Cardiac fibroblast (primary cell): ENCODE measurements around the gene COL13A1.

Source experiments
- DNase-seq, 2 donors: peaks; one replicate each; pipeline versions ENCODE4 v3.0.0 to v3.0.0-alpha.2; 2010; ENCODE audit warnings: low read depth in 2 of 2
- H3K4me3 ChIP-seq, 2 donors: replicated peaks in 1 of 2; 1 replicate in 1 of 2; 2 replicates in 1 of 2; pipeline ENCODE4 v1.5.1; 2011; ENCODE audit warnings: low read depth in 2 of 2, low read length in 2 of 2, mild to moderate bottlenecking in 2 of 2, moderate library complexity in 1 of 2
- CTCF ChIP-seq: IDR thresholded peaks from one replicate; pipeline ENCODE4 v1.5.1; 2011; ENCODE audit warnings: low read depth, mild to moderate bottlenecking, low read length, inconsistent platforms

COL13A1 gene

GRCh38 chr10:69883310-69884023 lies 81.8 kb downstream of the COL13A1 start:
- H3K4me3 ChIP-seq = no peak overlapping the region
- no peak for DNase-seq
- no peak for TF ChIP-seq CTCF

- no peak overlapping the region for H3K4me3 ChIP-seq
- no peak for DNase-seq
- TF ChIP-seq CTCF = no peak
These were observed 82.3 kb downstream of the COL13A1 start for GRCh38 chr10:69884024-69884367.

GRCh38 chr10:69884686-69885085 lies 83.0 kb downstream of the COL13A1 start:
- no peak overlapping the region for H3K4me3 ChIP-seq
- peak in 1 of 2 donors; percentile 36 for DNase-seq
- TF ChIP-seq CTCF = no peak

GRCh38 chr10:69885379-69886013 lies 83.8 kb downstream of the COL13A1 start:
- no peak overlapping the region for H3K4me3 ChIP-seq
- no peak for DNase-seq
- peak; percentile 48 for TF ChIP-seq CTCF

GRCh38 chr10:69888882-69889584 lies 87.3 kb downstream of the COL13A1 start:
- H3K4me3 ChIP-seq = no peak overlapping the region
- TF ChIP-seq CTCF = no peak
- no peak for DNase-seq

GRCh38 chr10:69890065-69890847 lies 88.5 kb downstream of the COL13A1 start:
- no peak for TF ChIP-seq CTCF
- no peak overlapping the region for H3K4me3 ChIP-seq
- no peak for DNase-seq
